HCT116 (cell line): ENCODE measurements around the gene NEDD4L.

Experiments used
- EZH2 ChIP-seq: fragments of 200-600 bp; sonication (generic); IDR thresholded peaks from 2 replicates; pipeline ENCODE4 v1.6.1; 2017; ENCODE audit warnings: antibody characterized with exemption, mixed run types
- EZH2phosphoT487 ChIP-seq: fragments of 200-600 bp; IDR thresholded peaks from 2 replicates; pipeline ENCODE4 v1.6.1; 2018; ENCODE audit warnings: antibody characterized with exemption, borderline replicate concordance
- FOSL1 ChIP-seq: IDR thresholded peaks from 2 replicates; pipeline ENCODE4 v1.6.1; 2012; ENCODE audit warnings: low read depth
- POLR2A ChIP-seq: IDR thresholded peaks from 2 replicates; pipeline ENCODE4 v1.7.0; 2011; ENCODE audit warnings: borderline replicate concordance; ENCODE audit not compliant: insufficient read depth, insufficient read length; ENCODE audit errors: extremely low read depth
- POLR2AphosphoS5 ChIP-seq: IDR thresholded peaks from 2 replicates; pipeline ENCODE4 v1.6.1; 2011; ENCODE audit warnings: mild to moderate bottlenecking, low read depth, low read length, moderate library complexity
- RAD21 ChIP-seq: IDR thresholded peaks from 2 replicates; pipeline ENCODE4 v1.6.1; 2012; ENCODE audit warnings: low read depth, mild to moderate bottlenecking
- SIN3A ChIP-seq: IDR thresholded peaks from 2 replicates; pipeline ENCODE4 v1.6.1; 2012; ENCODE audit warnings: low read depth
- SRF ChIP-seq: IDR thresholded peaks from 2 replicates; pipeline ENCODE4 v1.6.1; 2012; ENCODE audit warnings: low read depth
- TCF7L2 ChIP-seq: IDR thresholded peaks from 2 replicates; pipeline ENCODE4 v1.7.0; 2011; ENCODE audit warnings: borderline replicate concordance, inconsistent platforms; ENCODE audit not compliant: insufficient read depth, insufficient read length; ENCODE audit errors: extremely low read depth
- YY1 ChIP-seq: IDR thresholded peaks from 2 replicates; pipeline ENCODE4 v1.6.1; 2011; ENCODE audit warnings: low read length, low read depth, moderate library complexity, mild to moderate bottlenecking; ENCODE audit not compliant: insufficient replicate concordance; ENCODE audit errors: extremely low read depth
- TF ChIP-seq, protein P1 (sequence below): IDR thresholded peaks from 2 replicates; pipeline ENCODE4 v1.6.1; 2012; ENCODE audit warnings: low read depth
- TF ChIP-seq, protein P2 (sequence below), 3 experiments: fragments of 200-600 bp in 1 of 3; sonication (generic) in 1 of 3; IDR thresholded peaks in 2 of 3; conservative IDR thresholded peaks in 1 of 3; 2 replicates each; pipeline ENCODE4 v1.5.1; 2012 to 2017; ENCODE audit warnings: low read depth in 2 of 3, low read length in 2 of 3, antibody characterized with exemption in 1 of 3, borderline replicate concordance in 1 of 3, control low read depth in 1 of 3, mild to moderate bottlenecking in 1 of 3, mixed read lengths in 1 of 3, mixed run types in 1 of 3, moderate library complexity in 1 of 3; ENCODE audit not compliant: insufficient read depth in 1 of 3

DNA sequence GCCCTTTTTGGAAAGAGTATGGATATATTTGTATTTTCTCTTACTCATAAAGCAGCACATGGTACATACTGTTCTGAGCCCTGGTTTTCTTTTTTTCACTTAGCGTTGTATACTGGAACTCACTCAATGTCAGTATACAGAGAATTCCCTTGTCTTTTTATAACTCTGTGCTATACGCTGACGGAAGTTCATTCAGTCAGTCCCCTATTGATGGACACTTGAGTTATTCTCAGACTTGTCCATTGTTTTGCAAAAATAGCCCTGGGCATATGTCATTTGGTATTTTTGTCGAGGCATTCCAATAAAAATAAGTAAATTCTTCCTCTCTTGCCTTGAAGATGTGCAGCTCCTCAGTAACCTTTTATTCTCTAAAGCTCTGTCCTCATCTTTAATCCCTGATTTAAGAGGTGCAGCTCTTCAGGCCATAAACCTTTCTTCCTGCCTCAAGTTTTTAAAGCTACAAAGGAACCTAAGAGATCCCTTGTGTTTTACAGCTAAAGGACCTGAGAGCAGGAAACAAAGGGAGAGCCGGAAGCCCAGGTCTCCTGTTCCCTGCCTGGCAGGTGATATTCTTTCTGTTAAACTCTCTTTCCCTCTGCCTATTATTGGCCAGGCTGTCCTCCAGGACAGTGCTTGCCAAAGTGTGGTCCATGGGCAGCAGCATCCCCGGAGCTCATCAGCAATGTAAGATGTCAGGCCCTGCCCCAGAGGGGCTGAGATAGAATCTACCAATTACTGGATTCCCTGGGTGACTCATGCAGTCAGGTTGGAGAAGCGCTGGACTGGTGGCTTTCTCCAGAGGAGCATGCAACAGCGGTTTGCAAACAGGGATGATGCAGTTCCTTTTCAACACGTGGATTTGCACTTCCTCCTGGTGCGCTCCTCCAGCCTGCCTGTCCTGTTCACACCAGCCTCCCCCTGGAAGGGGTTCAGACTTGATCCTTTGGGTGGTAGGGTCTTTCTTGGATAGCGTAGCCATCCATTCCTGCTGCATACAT lies 158.0 kb downstream of the NEDD4L start:
- TF ChIP-seq POLR2A (no peak), TCF7L2 (no peak), EZH2phosphoT487 (no peak), YY1 (no peak), FOSL1 (no peak), EZH2 (no peak), SIN3A (no peak), POLR2AphosphoS5 (no peak), RAD21 (no peak), SRF (no peak)
- TF ChIP-seq, protein P1, sequence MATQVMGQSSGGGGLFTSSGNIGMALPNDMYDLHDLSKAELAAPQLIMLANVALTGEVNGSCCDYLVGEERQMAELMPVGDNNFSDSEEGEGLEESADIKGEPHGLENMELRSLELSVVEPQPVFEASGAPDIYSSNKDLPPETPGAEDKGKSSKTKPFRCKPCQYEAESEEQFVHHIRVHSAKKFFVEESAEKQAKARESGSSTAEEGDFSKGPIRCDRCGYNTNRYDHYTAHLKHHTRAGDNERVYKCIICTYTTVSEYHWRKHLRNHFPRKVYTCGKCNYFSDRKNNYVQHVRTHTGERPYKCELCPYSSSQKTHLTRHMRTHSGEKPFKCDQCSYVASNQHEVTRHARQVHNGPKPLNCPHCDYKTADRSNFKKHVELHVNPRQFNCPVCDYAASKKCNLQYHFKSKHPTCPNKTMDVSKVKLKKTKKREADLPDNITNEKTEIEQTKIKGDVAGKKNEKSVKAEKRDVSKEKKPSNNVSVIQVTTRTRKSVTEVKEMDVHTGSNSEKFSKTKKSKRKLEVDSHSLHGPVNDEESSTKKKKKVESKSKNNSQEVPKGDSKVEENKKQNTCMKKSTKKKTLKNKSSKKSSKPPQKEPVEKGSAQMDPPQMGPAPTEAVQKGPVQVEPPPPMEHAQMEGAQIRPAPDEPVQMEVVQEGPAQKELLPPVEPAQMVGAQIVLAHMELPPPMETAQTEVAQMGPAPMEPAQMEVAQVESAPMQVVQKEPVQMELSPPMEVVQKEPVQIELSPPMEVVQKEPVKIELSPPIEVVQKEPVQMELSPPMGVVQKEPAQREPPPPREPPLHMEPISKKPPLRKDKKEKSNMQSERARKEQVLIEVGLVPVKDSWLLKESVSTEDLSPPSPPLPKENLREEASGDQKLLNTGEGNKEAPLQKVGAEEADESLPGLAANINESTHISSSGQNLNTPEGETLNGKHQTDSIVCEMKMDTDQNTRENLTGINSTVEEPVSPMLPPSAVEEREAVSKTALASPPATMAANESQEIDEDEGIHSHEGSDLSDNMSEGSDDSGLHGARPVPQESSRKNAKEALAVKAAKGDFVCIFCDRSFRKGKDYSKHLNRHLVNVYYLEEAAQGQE = no peak
- TF ChIP-seq, protein P2, sequence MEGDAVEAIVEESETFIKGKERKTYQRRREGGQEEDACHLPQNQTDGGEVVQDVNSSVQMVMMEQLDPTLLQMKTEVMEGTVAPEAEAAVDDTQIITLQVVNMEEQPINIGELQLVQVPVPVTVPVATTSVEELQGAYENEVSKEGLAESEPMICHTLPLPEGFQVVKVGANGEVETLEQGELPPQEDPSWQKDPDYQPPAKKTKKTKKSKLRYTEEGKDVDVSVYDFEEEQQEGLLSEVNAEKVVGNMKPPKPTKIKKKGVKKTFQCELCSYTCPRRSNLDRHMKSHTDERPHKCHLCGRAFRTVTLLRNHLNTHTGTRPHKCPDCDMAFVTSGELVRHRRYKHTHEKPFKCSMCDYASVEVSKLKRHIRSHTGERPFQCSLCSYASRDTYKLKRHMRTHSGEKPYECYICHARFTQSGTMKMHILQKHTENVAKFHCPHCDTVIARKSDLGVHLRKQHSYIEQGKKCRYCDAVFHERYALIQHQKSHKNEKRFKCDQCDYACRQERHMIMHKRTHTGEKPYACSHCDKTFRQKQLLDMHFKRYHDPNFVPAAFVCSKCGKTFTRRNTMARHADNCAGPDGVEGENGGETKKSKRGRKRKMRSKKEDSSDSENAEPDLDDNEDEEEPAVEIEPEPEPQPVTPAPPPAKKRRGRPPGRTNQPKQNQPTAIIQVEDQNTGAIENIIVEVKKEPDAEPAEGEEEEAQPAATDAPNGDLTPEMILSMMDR (IDR thresholded peaks at IDR 0.05 in 2 of 3, conservative IDR thresholded peaks at IDR 0.05 in 1 of 3; ENCODE audit: borderline replicate concordance in 1 of 3, insufficient read depth in 1 of 3, low read depth in 2 of 3, low read length in 2 of 3) = no peak
